CD14-positive monocyte (primary cell): ENCODE measurements around the gene SOWAHB. TPM values are rescaled to one million over a fixed set of nuclear protein-coding genes. Genes with fewer than 3 reads are reported as not detected.

ENCODE experiments used
- DNase-seq, 3 donors: peaks; one replicate each; pipeline ENCODE4 v3.0.0-alpha.2; 2011 to 2022
- H2AFZ ChIP-seq: 2 replicates; pipeline ENCODE4 v1.6.0; 2012; ENCODE audit warnings: mild to moderate bottlenecking, low read depth, low read length, inconsistent platforms; ENCODE audit not compliant: insufficient read depth, poor library complexity, severe bottlenecking
- H3K27ac ChIP-seq, 2 donors: 1 replicate in 1 of 2; 2 replicates in 1 of 2; pipeline ENCODE4 v1.5.1; 2012 to 2013; ENCODE audit warnings: low read length in 2 of 2, control low read depth in 1 of 2, inconsistent platforms in 1 of 2, low read depth in 1 of 2, mild to moderate bottlenecking in 1 of 2
- H3K27me3 ChIP-seq, 2 donors: one replicate each; pipeline versions ENCODE4 v1.6.0 to v1.6.1; 2011 to 2013; ENCODE audit warnings: low read length in 2 of 2; ENCODE audit not compliant: control insufficient read depth in 2 of 2, insufficient read depth in 2 of 2
- H3K36me3 ChIP-seq, 2 donors: replicated peaks in 1 of 2; 1 replicate in 1 of 2; 2 replicates in 1 of 2; pipeline versions ENCODE4 v1.5.1 to v1.6.1; 2012 to 2013; ENCODE audit warnings: low read length in 2 of 2, control low read depth in 1 of 2, inconsistent platforms in 1 of 2, mild to moderate bottlenecking in 1 of 2; ENCODE audit not compliant: insufficient read depth in 2 of 2, control insufficient read depth in 1 of 2
- H3K4me1 ChIP-seq, 2 donors: 1 replicate in 1 of 2; 2 replicates in 1 of 2; pipeline versions ENCODE4 v1.5.1 to v1.6.1; 2012 to 2013; ENCODE audit warnings: low read length in 2 of 2, control low read depth in 1 of 2, inconsistent platforms in 1 of 2, mild to moderate bottlenecking in 1 of 2, moderate library complexity in 1 of 2; ENCODE audit not compliant: insufficient read depth in 2 of 2, control insufficient read depth in 1 of 2
- H3K4me2 ChIP-seq: replicated peaks from 2 replicates; pipeline ENCODE3; 2012; ENCODE audit warnings: low read length, moderate library complexity, mild to moderate bottlenecking; ENCODE audit not compliant: poor library complexity, severe bottlenecking; ENCODE audit errors: extremely low read depth
- H3K4me3 ChIP-seq, 3 experiments: fragments of 200-600 bp in 1 of 3; sonication (generic) in 1 of 3; replicated peaks in 1 of 3; 1 replicate in 2 of 3; 2 replicates in 1 of 3; pipeline ENCODE4 v1.5.1; 2011 to 2013; ENCODE audit warnings: low read length in 3 of 3, mild to moderate bottlenecking in 3 of 3, control low read depth in 2 of 3, low read depth in 2 of 3, inconsistent platforms in 1 of 3, moderate library complexity in 1 of 3
- H3K79me2 ChIP-seq: 2 replicates; pipeline ENCODE4 v1.6.0; 2012; ENCODE audit warnings: mild to moderate bottlenecking, control low read depth, inconsistent platforms, low read length, moderate library complexity; ENCODE audit not compliant: insufficient read depth
- H3K9ac ChIP-seq: 2 replicates; pipeline ENCODE4 v1.6.0; 2017; ENCODE audit warnings: low read length, mild to moderate bottlenecking; ENCODE audit not compliant: insufficient read depth, poor library complexity, severe bottlenecking
- H3K9me3 ChIP-seq, 2 donors: replicated peaks in 1 of 2; 1 replicate in 1 of 2; 2 replicates in 1 of 2; pipeline versions ENCODE4 v1.5.1 to v1.6.1; 2012 to 2013; ENCODE audit warnings: low read length in 2 of 2, control low read depth in 1 of 2; ENCODE audit not compliant: control insufficient read depth in 1 of 2, insufficient read depth in 1 of 2
- H4K20me1 ChIP-seq: 2 replicates; pipeline ENCODE4 v1.6.0; 2012; ENCODE audit warnings: mild to moderate bottlenecking, low read length, control low read depth, moderate library complexity; ENCODE audit not compliant: insufficient read depth
- H3K27ac Mint-ChIP-seq, 7 donors: one replicate each; pipeline ENCODE4 v1.8.0; 2020; ENCODE audit warnings: mild to moderate bottlenecking in 7 of 7, mixed read lengths in 7 of 7, moderate library complexity in 6 of 7, inconsistent platforms in 2 of 7
- H3K27me3 Mint-ChIP-seq, 3 donors: one replicate each; pipeline ENCODE4 v1.8.0; 2021 to 2022; ENCODE audit warnings: low read depth in 3 of 3, mild to moderate bottlenecking in 3 of 3, mixed read lengths in 3 of 3, moderate library complexity in 3 of 3, inconsistent platforms in 1 of 3
- H3K36me3 Mint-ChIP-seq, 2 donors: one replicate each; pipeline ENCODE4 v1.8.0; 2020; ENCODE audit warnings: mixed read lengths in 2 of 2, inconsistent platforms in 1 of 2, mild to moderate bottlenecking in 1 of 2
- H3K4me1 Mint-ChIP-seq: one replicate; pipeline ENCODE4 v1.8.0; 2020; ENCODE audit warnings: mild to moderate bottlenecking, mixed read lengths
- H3K4me3 Mint-ChIP-seq, 2 donors: one replicate each; pipeline ENCODE4 v1.8.0; 2020; ENCODE audit warnings: mild to moderate bottlenecking in 2 of 2, mixed read lengths in 2 of 2, moderate library complexity in 1 of 2
- H3K9me3 Mint-ChIP-seq, 7 donors: one replicate each; pipeline ENCODE4 v1.8.0; 2020 to 2022; ENCODE audit warnings: mixed read lengths in 7 of 7, mild to moderate bottlenecking in 6 of 7, moderate library complexity in 6 of 7, inconsistent platforms in 2 of 7
- WGBS: methylation state at CpG from one replicate; pipeline ENCODE4 v1.1.5; 2013; ENCODE audit warnings: missing lambda C conversion rate; ENCODE audit not compliant: insufficient coverage; 5-methylcytosine and 5-hydroxymethylcytosine counted together
- intact Hi-C, 2 donors: fragments of 100-400 bp; cut with micrococcal nuclease; formaldehyde crosslinking; loops; one replicate each; pipeline versions ENCODE4 v1.15.0 to v1.15.1; 2023
- polyA plus RNA-seq, 3 donors: library from polyadenylated mRNA; depleted of rRNA in 1 of 3; unstranded in 2 of 3; stranded (reverse) in 1 of 3; fragments of 300-500 nt in 2 of 3; fragments of >200 nt in 1 of 3; fragmentation: Illumina TruSeq in 2 of 3; gene quantifications; 1 replicate in 2 of 3; 2 replicates in 1 of 3; pipeline ENCODE4 v1.2.3, GENCODE V29; 2012 to 2021
- TF ChIP-seq, protein P1 (sequence below): fragments of 200-600 bp; IDR thresholded peaks from one replicate; pipeline ENCODE4 v1.8.0; 2022; ENCODE audit warnings: antibody characterized with exemption, mild to moderate bottlenecking

The SOWAHB gene
- polyA plus RNA-seq, 3 donors, result not detected

DNA sequence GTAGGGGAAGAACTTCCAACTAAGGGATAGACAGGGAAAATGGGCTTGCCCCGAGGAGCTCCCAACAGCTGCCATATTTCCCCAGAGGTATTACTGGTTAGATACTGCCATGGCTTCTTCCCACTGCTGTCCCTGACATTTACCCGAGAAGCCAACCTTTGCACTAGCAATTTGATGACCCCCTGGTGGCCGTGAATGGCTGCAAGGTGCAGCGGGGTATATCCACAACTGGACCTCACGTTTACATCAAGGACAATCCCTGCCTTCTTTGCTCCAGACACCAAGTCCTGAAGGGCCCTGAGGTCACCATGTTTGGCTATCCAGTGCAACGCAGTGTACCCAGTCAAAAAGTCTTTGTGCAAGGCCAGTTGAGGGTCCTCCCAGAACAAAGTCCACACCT is 2.3 kb downstream of the SOWAHB start:
- Histone ChIP-seq H3K4me1 (peaks cover 0 to 6% of the 10 kb centered on the region in 2 donors), H4K20me1 (no peaks in the 10 kb centered on the region), H3K4me2 (no peak overlapping the region), H2AFZ (no peak overlapping the region), H3K4me3 (no peak overlapping the region), H3K79me2 (no peaks in the 10 kb centered on the region), H3K36me3 (no peaks in the 10 kb centered on the region), H3K9me3 (peaks cover 0 to 12% of the 10 kb centered on the region in 2 donors), H3K9ac (no peak overlapping the region), H3K27me3 (peaks cover 56 to 73% of the 10 kb centered on the region in 2 donors), H3K27ac (no peak overlapping the region)
- intact Hi-C loops, result no loop called here
- TF ChIP-seq, protein P1, sequence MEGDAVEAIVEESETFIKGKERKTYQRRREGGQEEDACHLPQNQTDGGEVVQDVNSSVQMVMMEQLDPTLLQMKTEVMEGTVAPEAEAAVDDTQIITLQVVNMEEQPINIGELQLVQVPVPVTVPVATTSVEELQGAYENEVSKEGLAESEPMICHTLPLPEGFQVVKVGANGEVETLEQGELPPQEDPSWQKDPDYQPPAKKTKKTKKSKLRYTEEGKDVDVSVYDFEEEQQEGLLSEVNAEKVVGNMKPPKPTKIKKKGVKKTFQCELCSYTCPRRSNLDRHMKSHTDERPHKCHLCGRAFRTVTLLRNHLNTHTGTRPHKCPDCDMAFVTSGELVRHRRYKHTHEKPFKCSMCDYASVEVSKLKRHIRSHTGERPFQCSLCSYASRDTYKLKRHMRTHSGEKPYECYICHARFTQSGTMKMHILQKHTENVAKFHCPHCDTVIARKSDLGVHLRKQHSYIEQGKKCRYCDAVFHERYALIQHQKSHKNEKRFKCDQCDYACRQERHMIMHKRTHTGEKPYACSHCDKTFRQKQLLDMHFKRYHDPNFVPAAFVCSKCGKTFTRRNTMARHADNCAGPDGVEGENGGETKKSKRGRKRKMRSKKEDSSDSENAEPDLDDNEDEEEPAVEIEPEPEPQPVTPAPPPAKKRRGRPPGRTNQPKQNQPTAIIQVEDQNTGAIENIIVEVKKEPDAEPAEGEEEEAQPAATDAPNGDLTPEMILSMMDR, result no peak
- Mint-ChIP-seq H3K27ac (peak overlapping the region in 1 of 7 donors; percentile 19), H3K4me3 (peak overlapping the region in 1 of 2 donors; percentile 37), H3K36me3 (no peaks in the 10 kb centered on the region), H3K4me1 (peaks cover 7% of the 10 kb centered on the region), H3K27me3 (peaks cover 61 to 74% (median 64%) of the 10 kb centered on the region in 3 donors), H3K9me3 (peaks cover 0 to 8% (median 3%) of the 10 kb centered on the region in 7 donors)
- DNase-seq, result no peak
- 93% methylated on average over 6 of the region's 6 CpGs for WGBS

DNA sequence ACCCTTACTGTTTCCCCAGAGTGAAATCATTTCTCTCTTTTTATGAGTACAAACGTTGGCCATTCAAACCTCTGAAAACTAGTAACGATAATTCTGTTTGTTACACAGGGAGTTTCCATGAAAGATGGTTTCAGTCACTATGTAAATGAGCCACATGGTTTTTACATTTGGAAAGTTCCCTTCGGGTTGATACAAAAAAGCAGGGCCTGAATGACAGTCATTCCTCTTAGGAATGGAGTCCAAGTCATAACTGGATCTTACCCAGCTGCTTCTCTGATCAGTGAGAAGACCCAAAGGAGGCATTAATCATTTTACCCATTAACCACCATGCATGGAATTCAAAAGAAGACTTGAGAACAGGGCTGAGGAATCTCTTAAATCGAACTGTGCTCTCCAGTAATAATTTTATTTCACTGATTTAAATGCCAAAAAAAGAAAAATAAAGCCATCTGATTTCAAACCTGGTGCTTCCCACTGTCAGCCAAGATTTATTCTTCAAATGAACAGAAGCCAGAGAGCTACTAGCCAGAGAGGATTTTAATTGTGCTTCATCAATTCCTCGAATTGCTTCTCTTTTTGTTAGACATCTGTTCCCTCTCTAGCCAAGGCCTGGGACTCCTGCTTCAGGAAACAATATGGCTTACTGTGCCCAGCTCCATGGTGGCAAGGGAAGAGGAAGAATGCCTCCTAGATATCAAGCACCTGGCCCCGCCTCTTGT is 3.2 kb downstream of the SOWAHB start:
- Histone ChIP-seq H3K36me3 (no peaks in the 10 kb centered on the region), H3K4me3 (no peak overlapping the region), H4K20me1 (no peaks in the 10 kb centered on the region), H2AFZ (no peak overlapping the region), H3K9me3 (peaks cover 0 to 12% of the 10 kb centered on the region in 2 donors), H3K4me2 (no peak overlapping the region), H3K79me2 (no peaks in the 10 kb centered on the region), H3K27me3 (peaks cover 50 to 66% of the 10 kb centered on the region in 2 donors), H3K4me1 (peaks cover 0 to 6% of the 10 kb centered on the region in 2 donors), H3K27ac (no peak overlapping the region), H3K9ac (no peak overlapping the region)
- Mint-ChIP-seq H3K36me3 (no peaks in the 10 kb centered on the region), H3K4me3 (peak overlapping the region in 1 of 2 donors; percentile 29), H3K27me3 (peaks cover 56 to 68% (median 60%) of the 10 kb centered on the region in 3 donors), H3K4me1 (peaks cover 7% of the 10 kb centered on the region), H3K27ac (no peak overlapping the region), H3K9me3 (peaks cover 0 to 6% (median 2%) of the 10 kb centered on the region in 7 donors)
- intact Hi-C loops, result no loop called here
- no peak for DNase-seq
- 67% methylated on average over 2 of the region's 6 CpGs for WGBS
- TF ChIP-seq, protein P1, result no peak
